Keratinocyte (primary cell): ENCODE data around the gene NOA1. TPM values are rescaled to one million over a fixed set of nuclear protein-coding genes. Genes with fewer than 3 reads are reported as not detected.
A peak's percentile ranks its signal among the peaks of the same experiment; 100 is the strongest.

Experiments used
- DNase-seq: peaks from one replicate; pipeline ENCODE4 v3.0.0-alpha.2; 2011; ENCODE audit warnings: low read depth, missing footprints, low spot score
- FAIRE-seq: peaks from 2 replicates; lab custom pipeline; 2011; peaks lifted over from hg19 to GRCh38; lab: Jason Lieb, UNC
- H2AFZ ChIP-seq: 2 replicates; pipeline ENCODE4 v1.6.0; 2012; ENCODE audit warnings: low read length, control low read depth, inconsistent platforms; ENCODE audit not compliant: control insufficient read depth
- H3K27ac ChIP-seq: 2 replicates; pipeline ENCODE4 v1.5.1; 2011; ENCODE audit warnings: low read length; ENCODE audit not compliant: control insufficient read depth, insufficient read depth
- H3K27me3 ChIP-seq: 3 replicates; pipeline ENCODE4 v1.6.0; 2011; ENCODE audit warnings: low read length; ENCODE audit not compliant: control insufficient read depth, insufficient read depth; ENCODE audit errors: extremely low read depth
- H3K36me3 ChIP-seq, 2 experiments: 2 replicates in 1 of 2; 3 replicates in 1 of 2; pipeline ENCODE4 v1.5.1; 2011; ENCODE audit warnings: low read length in 2 of 2, mild to moderate bottlenecking in 1 of 2; ENCODE audit not compliant: control insufficient read depth in 2 of 2, insufficient read depth in 2 of 2; ENCODE audit errors: extremely low read depth in 1 of 2
- H3K4me1 ChIP-seq: 3 replicates; pipeline ENCODE4 v1.5.1; 2011; ENCODE audit warnings: low read length; ENCODE audit not compliant: control insufficient read depth, insufficient read depth; ENCODE audit errors: extremely low read depth
- H3K4me2 ChIP-seq: 3 replicates; pipeline ENCODE4 v1.6.0; 2011; ENCODE audit warnings: low read depth, low read length; ENCODE audit not compliant: control insufficient read depth, insufficient read depth; ENCODE audit errors: extremely low read depth
- H3K4me3 ChIP-seq, 3 experiments: fragments of 200-600 bp in 1 of 3; sonication (generic) in 1 of 3; 2 replicates in 2 of 3; 3 replicates in 1 of 3; pipeline ENCODE4 v1.5.1; 2011 to 2016; ENCODE audit warnings: low read length in 3 of 3, mild to moderate bottlenecking in 3 of 3, control low read depth in 2 of 3, inconsistent platforms in 1 of 3, low read depth in 1 of 3, mixed read lengths in 1 of 3, mixed run types in 1 of 3, moderate library complexity in 1 of 3; ENCODE audit not compliant: control insufficient read depth in 2 of 3, insufficient read depth in 2 of 3; ENCODE audit errors: extremely low read depth in 1 of 3
- H3K79me2 ChIP-seq: 2 replicates; pipeline ENCODE4 v1.6.0; 2012; ENCODE audit warnings: low read length; ENCODE audit not compliant: control insufficient read depth, insufficient read depth
- H3K9ac ChIP-seq: 3 replicates; pipeline ENCODE4 v1.6.0; 2011; ENCODE audit warnings: low read length; ENCODE audit not compliant: control insufficient read depth, insufficient read depth; ENCODE audit errors: extremely low read depth
- H3K9me1 ChIP-seq: 3 replicates; pipeline ENCODE4 v1.6.0; 2011; ENCODE audit warnings: low read length; ENCODE audit not compliant: control insufficient read depth, insufficient read depth; ENCODE audit errors: extremely low read depth
- H3K9me3 ChIP-seq: 2 replicates; pipeline ENCODE4 v1.5.1; 2012; ENCODE audit warnings: low read depth, low read length; ENCODE audit not compliant: control insufficient read depth
- H4K20me1 ChIP-seq: 3 replicates; pipeline ENCODE4 v1.6.0; 2011; ENCODE audit warnings: low read length; ENCODE audit not compliant: control insufficient read depth, insufficient read depth; ENCODE audit errors: extremely low read depth
- EZH2 ChIP-seq: IDR thresholded peaks from one replicate; pipeline ENCODE4 v1.6.1; 2012; ENCODE audit warnings: inconsistent platforms, mild to moderate bottlenecking, low read length, moderate library complexity
- dilution Hi-C: fragments of 300-500 bp; cut with MboI; formaldehyde crosslinking; loops from one replicate; pipeline ENCODE4 v1.7.0; 2020; ENCODE audit warnings: low sequenced_read_pairs; ENCODE audit not compliant: extremely low pct_ligation_motif_present
- polyA plus RNA-seq, 5 experiments: library from polyadenylated mRNA; depleted of rRNA in 3 of 5; stranded (reverse) in 3 of 5; stranded (forward) in 1 of 5; unstranded in 1 of 5; fragments of >200 nt; gene quantifications; 1 replicate in 1 of 5; 2 replicates in 3 of 5; 3 replicates in 1 of 5; pipeline versions ENCODE4 v1.2.1 to v1.2.3, GENCODE V29; 2011 to 2012; ENCODE audit warnings: missing spikeins in 2 of 5, low read depth in 1 of 5, low replicate concordance in 1 of 5
- TF ChIP-seq, protein P1 (sequence below), 3 experiments: IDR thresholded peaks in 1 of 3; conservative IDR thresholded peaks in 1 of 3; optimal IDR thresholded peaks in 1 of 3; 2 replicates in 2 of 3; 3 replicates in 1 of 3; pipeline versions ENCODE3 to v1.5.1; 2011; ENCODE audit warnings: low read length in 3 of 3, mild to moderate bottlenecking in 3 of 3, moderate library complexity in 2 of 3, control low read depth in 1 of 3, inconsistent platforms in 1 of 3; ENCODE audit not compliant: insufficient read depth in 2 of 3; ENCODE audit errors: extremely low read depth in 1 of 3

Gene NOA1
- polyA plus RNA-seq, 1 donor (not counting 4 experiments of a cell fraction or from before 2014, with no cell fraction given), result 15.5 TPM

DNA sequence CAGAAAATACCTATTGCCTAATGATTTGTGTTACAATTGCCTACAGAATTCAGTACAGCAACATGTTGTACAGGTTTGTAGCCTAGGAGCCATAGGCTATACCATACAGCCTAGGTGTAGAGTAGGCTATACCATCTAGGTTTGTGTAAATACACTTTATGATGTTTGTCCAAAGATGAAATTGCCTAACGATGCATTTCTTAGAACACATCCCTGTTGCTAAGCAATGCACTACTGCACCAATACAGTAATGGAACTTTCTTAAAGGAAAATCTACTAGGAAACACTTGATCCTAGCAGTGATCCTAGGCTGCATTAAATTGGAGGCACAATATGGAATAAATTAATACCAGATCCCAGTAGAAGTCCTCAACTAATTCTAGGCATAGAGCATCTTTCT lies 18.3 kb downstream of the NOA1 start:
- Histone ChIP-seq H3K9me3 (no peaks in the 10 kb centered on the region), H3K9me1 (no peaks in the 10 kb centered on the region), H3K4me2 (no peak overlapping the region), H3K4me3 (no peak overlapping the region), H3K27ac (no peak overlapping the region), H3K27me3 (no peaks in the 10 kb centered on the region), H2AFZ (no peak overlapping the region), H3K9ac (no peak overlapping the region), H3K79me2 (no peaks in the 10 kb centered on the region), H3K36me3 (peaks cover 7 to 9% of the 10 kb centered on the region in 2 experiments), H3K4me1 (peaks cover 3% of the 10 kb centered on the region), H4K20me1 (no peaks in the 10 kb centered on the region)
- TF ChIP-seq EZH2, result no peak
- TF ChIP-seq, protein P1, sequence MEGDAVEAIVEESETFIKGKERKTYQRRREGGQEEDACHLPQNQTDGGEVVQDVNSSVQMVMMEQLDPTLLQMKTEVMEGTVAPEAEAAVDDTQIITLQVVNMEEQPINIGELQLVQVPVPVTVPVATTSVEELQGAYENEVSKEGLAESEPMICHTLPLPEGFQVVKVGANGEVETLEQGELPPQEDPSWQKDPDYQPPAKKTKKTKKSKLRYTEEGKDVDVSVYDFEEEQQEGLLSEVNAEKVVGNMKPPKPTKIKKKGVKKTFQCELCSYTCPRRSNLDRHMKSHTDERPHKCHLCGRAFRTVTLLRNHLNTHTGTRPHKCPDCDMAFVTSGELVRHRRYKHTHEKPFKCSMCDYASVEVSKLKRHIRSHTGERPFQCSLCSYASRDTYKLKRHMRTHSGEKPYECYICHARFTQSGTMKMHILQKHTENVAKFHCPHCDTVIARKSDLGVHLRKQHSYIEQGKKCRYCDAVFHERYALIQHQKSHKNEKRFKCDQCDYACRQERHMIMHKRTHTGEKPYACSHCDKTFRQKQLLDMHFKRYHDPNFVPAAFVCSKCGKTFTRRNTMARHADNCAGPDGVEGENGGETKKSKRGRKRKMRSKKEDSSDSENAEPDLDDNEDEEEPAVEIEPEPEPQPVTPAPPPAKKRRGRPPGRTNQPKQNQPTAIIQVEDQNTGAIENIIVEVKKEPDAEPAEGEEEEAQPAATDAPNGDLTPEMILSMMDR (optimal IDR thresholded peaks at IDR 0.05 in 1 of 3, IDR thresholded peaks at IDR 0.05 in 1 of 3, conservative IDR thresholded peaks at IDR 0.05 in 1 of 3; ENCODE audit: extremely low read depth in 1 of 3, insufficient read depth in 2 of 3, low read length in 3 of 3), result no peak
- FAIRE-seq (no peak), DNase-seq (no peak)
- dilution Hi-C loops, result no loop called here

DNA sequence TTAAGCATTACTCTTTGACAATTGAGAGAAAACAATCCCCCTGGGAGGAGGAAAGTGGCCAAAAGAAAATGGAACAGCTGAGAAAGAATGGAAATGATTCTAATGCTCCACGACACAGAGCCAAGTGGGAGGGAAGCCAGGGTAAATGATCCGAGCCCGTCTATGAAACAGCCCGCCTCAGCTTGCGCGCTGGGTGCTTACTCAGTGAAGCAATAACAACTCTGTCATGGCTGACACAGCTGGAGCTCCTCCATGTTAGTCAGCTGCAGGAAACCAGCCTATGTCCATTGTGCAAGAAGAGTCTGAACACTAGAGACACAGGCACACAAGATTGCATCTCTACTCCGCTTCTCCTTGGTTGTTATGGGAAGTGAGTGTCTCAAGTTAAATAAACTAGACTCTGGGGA lies 19.3 kb downstream of the NOA1 start:
- Histone ChIP-seq H3K4me3 (no peak overlapping the region), H3K9me3 (no peaks in the 10 kb centered on the region), H2AFZ (peak overlapping the region; percentile 80), H3K36me3 (peaks cover 5 to 7% of the 10 kb centered on the region in 2 experiments), H4K20me1 (no peaks in the 10 kb centered on the region), H3K27ac (peak overlapping the region; percentile 2), H3K9me1 (no peaks in the 10 kb centered on the region), H3K27me3 (no peaks in the 10 kb centered on the region), H3K9ac (no peak overlapping the region), H3K4me2 (peak overlapping the region; percentile 41), H3K79me2 (no peaks in the 10 kb centered on the region), H3K4me1 (peaks cover 3% of the 10 kb centered on the region)
- no peak for DNase-seq
- TF ChIP-seq, protein P1 (optimal IDR thresholded peaks at IDR 0.05 in 1 of 3, IDR thresholded peaks at IDR 0.05 in 1 of 3, conservative IDR thresholded peaks at IDR 0.05 in 1 of 3; ENCODE audit: extremely low read depth in 1 of 3, insufficient read depth in 2 of 3, low read length in 3 of 3), result no peak
- TF ChIP-seq EZH2, result no peak
- dilution Hi-C loops, result no loop called here
- peak; percentile 92 for FAIRE-seq
